H9 (cell line): ENCODE measurements around the gene GALNT2. TPM values are rescaled to one million over a fixed set of nuclear protein-coding genes. Genes with fewer than 3 reads are reported as not detected.

Source experiments
- DNase-seq: peaks from one replicate; pipeline ENCODE4 v3.0.0-alpha.2; 2017
- H2AFZ ChIP-seq: one replicate; pipeline ENCODE4 v1.6.1; 2013; ENCODE audit warnings: mild to moderate bottlenecking, low read length, control low read depth, moderate library complexity
- H2AK5ac ChIP-seq: 2 replicates; pipeline ENCODE4 v1.6.1; 2013; ENCODE audit warnings: low read length, control low read depth, mixed read lengths; ENCODE audit not compliant: insufficient read length
- H2BK120ac ChIP-seq: one replicate; pipeline ENCODE4 v1.6.1; 2013; ENCODE audit warnings: low read depth, mild to moderate bottlenecking, low read length, control low read depth, inconsistent platforms; ENCODE audit not compliant: poor library complexity, severe bottlenecking
- H2BK12ac ChIP-seq: 2 replicates; pipeline ENCODE4 v1.6.1; 2013; ENCODE audit warnings: low read length, control low read depth, mixed read lengths, low read depth; ENCODE audit not compliant: insufficient read length
- H2BK15ac ChIP-seq: 2 replicates; pipeline ENCODE4 v1.6.1; 2013; ENCODE audit warnings: low read depth, low read length, control low read depth
- H2BK20ac ChIP-seq: one replicate; pipeline ENCODE4 v1.6.1; 2013; ENCODE audit warnings: low read depth, mild to moderate bottlenecking, low read length, control low read depth, inconsistent platforms; ENCODE audit not compliant: poor library complexity, severe bottlenecking
- H2BK5ac ChIP-seq: 2 replicates; pipeline ENCODE4 v1.6.1; 2013; ENCODE audit warnings: low read length, control low read depth, mixed read lengths; ENCODE audit not compliant: insufficient read length
- H3K14ac ChIP-seq: 2 replicates; pipeline ENCODE4 v1.6.1; 2013; ENCODE audit warnings: low read length, control low read depth; ENCODE audit not compliant: insufficient read depth
- H3K18ac ChIP-seq: 2 replicates; pipeline ENCODE4 v1.6.1; 2013; ENCODE audit warnings: low read depth, mild to moderate bottlenecking, mixed read lengths, low read length, control low read depth; ENCODE audit not compliant: insufficient read length
- H3K23ac ChIP-seq: 2 replicates; pipeline ENCODE4 v1.6.1; 2013; ENCODE audit warnings: low read length, control low read depth, mixed read lengths, low read depth; ENCODE audit not compliant: insufficient read length
- H3K23me2 ChIP-seq: 2 replicates; pipeline ENCODE4 v1.6.1; 2013; ENCODE audit warnings: low read depth, mild to moderate bottlenecking, mixed read lengths, low read length, control low read depth; ENCODE audit not compliant: insufficient read length, poor library complexity, severe bottlenecking
- H3K27ac ChIP-seq: 2 replicates; pipeline ENCODE4 v1.5.1; 2013; ENCODE audit warnings: low read length, control low read depth, mixed read lengths, low read depth; ENCODE audit not compliant: insufficient read length
- H3K27me3 ChIP-seq: 2 replicates; pipeline ENCODE4 v1.6.1; 2013; ENCODE audit warnings: low read length, control low read depth, inconsistent platforms; ENCODE audit not compliant: insufficient read depth
- H3K4ac ChIP-seq: 2 replicates; pipeline ENCODE4 v1.6.1; 2013; ENCODE audit warnings: low read depth, mild to moderate bottlenecking, control low read depth, inconsistent platforms, low read length, moderate library complexity
- H3K4me1 ChIP-seq: 2 replicates; pipeline ENCODE4 v1.6.1; 2013; ENCODE audit warnings: low read length, control low read depth, inconsistent platforms; ENCODE audit not compliant: insufficient read depth
- H3K4me2 ChIP-seq: 2 replicates; pipeline ENCODE4 v1.6.1; 2013; ENCODE audit warnings: low read length, control low read depth, mixed read lengths; ENCODE audit not compliant: insufficient read length, insufficient read depth
- H3K56ac ChIP-seq: 2 replicates; pipeline ENCODE4 v1.6.1; 2013; ENCODE audit warnings: low read depth, mild to moderate bottlenecking, mixed read lengths, low read length, control low read depth; ENCODE audit not compliant: insufficient read length
- H3K79me1 ChIP-seq: 2 replicates; pipeline ENCODE4 v1.6.1; 2013; ENCODE audit warnings: low read depth, mild to moderate bottlenecking, moderate library complexity, low read length, control low read depth, inconsistent platforms; ENCODE audit not compliant: insufficient read depth, poor library complexity, severe bottlenecking
- H3K79me2 ChIP-seq: 2 replicates; pipeline ENCODE4 v1.6.1; 2013; ENCODE audit warnings: low read length, control low read depth, inconsistent platforms; ENCODE audit not compliant: insufficient read depth
- H3K9ac ChIP-seq: 2 replicates; pipeline ENCODE4 v1.6.1; 2013; ENCODE audit warnings: low read length, control low read depth, mixed read lengths; ENCODE audit not compliant: insufficient read length; ENCODE audit errors: extremely low read depth
- H3K9me3 ChIP-seq: one replicate; pipeline ENCODE4 v1.6.1; 2013; ENCODE audit warnings: low read depth, low read length, inconsistent platforms; ENCODE audit not compliant: control insufficient read depth
- H3T11ph ChIP-seq: one replicate; pipeline ENCODE4 v1.6.1; 2013; ENCODE audit warnings: mild to moderate bottlenecking, low read length, control low read depth, inconsistent platforms
- H4K20me1 ChIP-seq: one replicate; pipeline ENCODE4 v1.6.1; 2013; ENCODE audit not compliant: control insufficient read depth, insufficient read length, insufficient read depth
- H4K5ac ChIP-seq: 2 replicates; pipeline ENCODE4 v1.6.1; 2013; ENCODE audit warnings: low read depth, mild to moderate bottlenecking, mixed read lengths, low read length, control low read depth; ENCODE audit not compliant: insufficient read length
- H4K8ac ChIP-seq: replicated peaks from 2 replicates; pipeline ENCODE4 v1.6.1; 2013; ENCODE audit warnings: low read length, control low read depth, mixed read lengths, low read depth; ENCODE audit not compliant: insufficient read length
- H4K91ac ChIP-seq: 2 replicates; pipeline ENCODE4 v1.6.1; 2013; ENCODE audit warnings: low read depth, mild to moderate bottlenecking, moderate library complexity, mixed read lengths, low read length, control low read depth; ENCODE audit not compliant: insufficient read length
- H3K27ac Mint-ChIP-seq, 3 experiments: 2 replicates in 2 of 3; 3 replicates in 1 of 3; pipeline ENCODE4 v1.8.0; 2020 to 2021; ENCODE audit warnings: mixed read lengths in 3 of 3, mild to moderate bottlenecking in 1 of 3, moderate library complexity in 1 of 3
- H3K27me3 Mint-ChIP-seq: 2 replicates; pipeline ENCODE4 v1.8.0; 2021; ENCODE audit warnings: low read depth, mild to moderate bottlenecking, moderate library complexity, mixed read lengths
- H3K36me3 Mint-ChIP-seq, 3 experiments: 2 replicates in 2 of 3; 3 replicates in 1 of 3; pipeline ENCODE4 v1.8.0; 2020 to 2021; ENCODE audit warnings: low read depth in 3 of 3, mixed read lengths in 3 of 3; ENCODE audit not compliant: insufficient read depth in 1 of 3
- H3K4me1 Mint-ChIP-seq, 2 experiments: 2 replicates each; pipeline ENCODE4 v1.8.0; 2020; ENCODE audit warnings: mixed read lengths in 2 of 2
- H3K4me3 Mint-ChIP-seq, 2 experiments: 2 replicates in 1 of 2; 3 replicates in 1 of 2; pipeline ENCODE4 v1.8.0; 2020 to 2021; ENCODE audit warnings: mild to moderate bottlenecking in 2 of 2, mixed read lengths in 2 of 2, moderate library complexity in 1 of 2
- H3K9me3 Mint-ChIP-seq, 2 experiments: 2 replicates in 1 of 2; 3 replicates in 1 of 2; pipeline ENCODE4 v1.8.0; 2020; ENCODE audit warnings: mild to moderate bottlenecking in 2 of 2, mixed read lengths in 2 of 2, moderate library complexity in 1 of 2
- WGBS: extraction: QIAGEN DNeasy Blood & Tissue Kit; methylation state at CpG from one replicate; pipeline ENCODE4 v1.1.7; 2013; ENCODE audit warnings: missing lambda C conversion rate, low lambda C conversion rate, mixed read lengths; ENCODE audit not compliant: insufficient read length; ENCODE audit errors: extremely low coverage; 5-methylcytosine and 5-hydroxymethylcytosine counted together
- total RNA-seq: library from RNA; stranded (reverse); gene quantifications from 2 replicates; pipeline ENCODE4 v1.2.1, GENCODE V29; 2021
- TF ChIP-seq, protein P1 (sequence below): fragments of 200-600 bp; sonication (generic); conservative IDR thresholded peaks from 3 replicates; pipeline ENCODE4 v1.8.0; 2021; ENCODE audit warnings: antibody characterized with exemption, mild to moderate bottlenecking

GALNT2 gene
- total RNA-seq, 1 experiment from 2014 or later: 57.6 TPM

GRCh38 chr1:230173187-230173975 lies 106.3 kb downstream of the GALNT2 start:
- Histone ChIP-seq H3K79me1 (peaks cover 3% of the 10 kb centered on the region), H3K4ac (no peak overlapping the region), H3K4me2 (no peak overlapping the region), H3K18ac (no peak overlapping the region), H2AFZ (no peak overlapping the region), H2BK12ac (no peak overlapping the region), H3K23me2 (no peaks in the 10 kb centered on the region), H3K9me3 (no peaks in the 10 kb centered on the region), H3K9ac (no peak overlapping the region), H4K8ac (no peak overlapping the region), H3K56ac (no peak overlapping the region), H2BK120ac (no peak overlapping the region), H2BK15ac (no peak overlapping the region), H3K23ac (no peak overlapping the region), H4K20me1 (no peaks in the 10 kb centered on the region), H2BK5ac (no peak overlapping the region), H3T11ph (no peak overlapping the region), H3K4me1 (peaks cover 9% of the 10 kb centered on the region), H3K79me2 (peaks cover 2% of the 10 kb centered on the region; the same call in 1 of the 2 replicates), H2AK5ac (no peak overlapping the region), H4K5ac (no peak overlapping the region), H3K27ac (no peak overlapping the region), H2BK20ac (no peak overlapping the region), H3K27me3 (no peaks in the 10 kb centered on the region), H3K14ac (no peak overlapping the region), H4K91ac (no peak overlapping the region)
- peaks cover 2 to 4% (median 4%) of the 10 kb centered on the region in 3 experiments; a peak in 4 of 7 replicates for H3K36me3 Mint-ChIP-seq
- TF ChIP-seq, protein P1, sequence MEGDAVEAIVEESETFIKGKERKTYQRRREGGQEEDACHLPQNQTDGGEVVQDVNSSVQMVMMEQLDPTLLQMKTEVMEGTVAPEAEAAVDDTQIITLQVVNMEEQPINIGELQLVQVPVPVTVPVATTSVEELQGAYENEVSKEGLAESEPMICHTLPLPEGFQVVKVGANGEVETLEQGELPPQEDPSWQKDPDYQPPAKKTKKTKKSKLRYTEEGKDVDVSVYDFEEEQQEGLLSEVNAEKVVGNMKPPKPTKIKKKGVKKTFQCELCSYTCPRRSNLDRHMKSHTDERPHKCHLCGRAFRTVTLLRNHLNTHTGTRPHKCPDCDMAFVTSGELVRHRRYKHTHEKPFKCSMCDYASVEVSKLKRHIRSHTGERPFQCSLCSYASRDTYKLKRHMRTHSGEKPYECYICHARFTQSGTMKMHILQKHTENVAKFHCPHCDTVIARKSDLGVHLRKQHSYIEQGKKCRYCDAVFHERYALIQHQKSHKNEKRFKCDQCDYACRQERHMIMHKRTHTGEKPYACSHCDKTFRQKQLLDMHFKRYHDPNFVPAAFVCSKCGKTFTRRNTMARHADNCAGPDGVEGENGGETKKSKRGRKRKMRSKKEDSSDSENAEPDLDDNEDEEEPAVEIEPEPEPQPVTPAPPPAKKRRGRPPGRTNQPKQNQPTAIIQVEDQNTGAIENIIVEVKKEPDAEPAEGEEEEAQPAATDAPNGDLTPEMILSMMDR: no peak
- no peaks in the 10 kb centered on the region for H3K9me3 Mint-ChIP-seq
- WGBS: no CpG with 5 or more reads among the region's 11 CpGs
- H3K4me1 Mint-ChIP-seq: peaks cover 38 to 53% of the 10 kb centered on the region in 2 experiments
- H3K27me3 Mint-ChIP-seq: no peaks in the 10 kb centered on the region
- peak; percentile 10 for DNase-seq
- no peak overlapping the region for H3K4me3 Mint-ChIP-seq
- no peak overlapping the region for H3K27ac Mint-ChIP-seq
